Small intestine (tissue), 7 donors: Measurements from ENCODE around the gene HDAC4. TPM values are rescaled to one million over a fixed set of nuclear protein-coding genes. Genes with fewer than 3 reads are reported as not detected.
A peak's percentile ranks its signal among the peaks of the same experiment; 100 is the strongest.
"Not testable (repeated sequence)": the region's sequence is repeated elsewhere in the genome, so short reads cannot be mapped to it uniquely, and the experiment has no call there.

Experiments
- DNase-seq, 2 donors: peaks; one replicate each; pipeline versions ENCODE4 v3.0.0 to v3.0.0-alpha.2; 2013
- FAIRE-seq: peaks from 2 replicates; lab custom pipeline; 2012; peaks lifted over from hg19 to GRCh38; lab: Jason Lieb, UNC
- H3K27ac ChIP-seq, 3 donors: one replicate each; pipeline ENCODE4 v1.5.1; 2013; ENCODE audit warnings: low read length in 2 of 3, mild to moderate bottlenecking in 2 of 3, control low read depth in 1 of 3, inconsistent platforms in 1 of 3, low read depth in 1 of 3, moderate library complexity in 1 of 3
- H3K27me3 ChIP-seq, 3 donors: one replicate each; pipeline ENCODE4 v1.6.1; 2013; ENCODE audit warnings: low read length in 3 of 3, inconsistent platforms in 1 of 3; ENCODE audit not compliant: control insufficient read depth in 3 of 3, insufficient read depth in 3 of 3
- H3K36me3 ChIP-seq, 3 donors: one replicate each; pipeline ENCODE4 v1.6.1; 2013; ENCODE audit warnings: low read length in 3 of 3, inconsistent platforms in 1 of 3, low read depth in 1 of 3, mild to moderate bottlenecking in 1 of 3, moderate library complexity in 1 of 3; ENCODE audit not compliant: control insufficient read depth in 3 of 3, insufficient read depth in 2 of 3
- H3K4me1 ChIP-seq, 3 donors: one replicate each; pipeline ENCODE4 v1.6.1; 2013; ENCODE audit warnings: low read length in 2 of 3, inconsistent platforms in 1 of 3, low read depth in 1 of 3, mild to moderate bottlenecking in 1 of 3, moderate library complexity in 1 of 3; ENCODE audit not compliant: control insufficient read depth in 3 of 3, insufficient read depth in 2 of 3
- H3K4me3 ChIP-seq, 3 donors: one replicate each; pipeline ENCODE4 v1.5.1; 2013; ENCODE audit warnings: low read length in 3 of 3, control low read depth in 1 of 3, inconsistent platforms in 1 of 3, low read depth in 1 of 3, mild to moderate bottlenecking in 1 of 3, moderate library complexity in 1 of 3
- H3K9me3 ChIP-seq, 2 donors: one replicate each; pipeline ENCODE4 v1.6.1; 2013; ENCODE audit warnings: low read depth in 1 of 2, low read length in 1 of 2; ENCODE audit not compliant: control insufficient read depth in 2 of 2, insufficient read depth in 1 of 2
- WGBS, 3 donors: extraction: QIAGEN DNeasy Blood & Tissue Kit; methylation state at CpG; one replicate each; pipeline ENCODE4 v1.1.7; 2013; 5-methylcytosine and 5-hydroxymethylcytosine counted together
- polyA plus RNA-seq, 4 donors: library from polyadenylated mRNA; stranded (reverse) in 3 of 4; unstranded in 1 of 4; fragments of 200-250 nt in 3 of 4; fragments of 120-200 nt in 1 of 4; gene quantifications; one replicate each; pipeline versions ENCODE4 v1.2.1 to v1.2.3, GENCODE V29; 2013
- donor health status: healthy with polysubstance abuse.
- donor health status: control.
- donor health status: control.
- donor health status: Bipolar disorder and iron deficiency.
- donor health status: healthy.

Gene HDAC4
- polyA plus RNA-seq, 4 donors = 3.1 to 11.3 (median 5.9) TPM

- Histone ChIP-seq H3K4me1 (no peaks in the 10 kb centered on the region), H3K27ac (peak overlapping the region in 1 of 3 donors; percentile 34), H3K4me3 (no peak overlapping the region), H3K36me3 (peaks cover 8 to 64% (median 9%) of the 10 kb centered on the region in 3 donors), H3K9me3 (no peaks in the 10 kb centered on the region), H3K27me3 (no peaks in the 10 kb centered on the region)
- DNase-seq (peak; percentile 40 to 69), FAIRE-seq (no peak)
- 35 to 70% (median 54%) methylated on average over 25 to 27 of the region's 27 CpGs for WGBS, 3 donors
Measured at GRCh38 chr2:239075918-239076758, 324.7 kb downstream of the HDAC4 start.

- Histone ChIP-seq H3K36me3 (peaks cover 5 to 48% (median 8%) of the 10 kb centered on the region in 3 donors), H3K27me3 (no peaks in the 10 kb centered on the region), H3K27ac (no peak overlapping the region), H3K4me1 (no peaks in the 10 kb centered on the region), H3K9me3 (no peaks in the 10 kb centered on the region), H3K4me3 (no peak overlapping the region)
- FAIRE-seq (no peak), DNase-seq (no peak)
- 95 to 96% (median 95%) methylated on average over 18 of the region's 18 CpGs for whole genome bisulfite sequencing, 3 donors
Measured at GRCh38 chr2:239073745-239074530, 326.9 kb downstream of the HDAC4 start.

GRCh38 chr2:239073270-239073669, 327.6 kb downstream of the HDAC4 start:
- FAIRE-seq = no peak
- H3K27ac ChIP-seq = no peak overlapping the region
- 93 to 96% (median 94%) methylated on average over 12 of the region's 12 CpGs for WGBS, 3 donors
- no peak for DNase-seq
- no peaks in the 10 kb centered on the region for H3K4me1 ChIP-seq
- no peak overlapping the region for H3K4me3 ChIP-seq
- no peaks in the 10 kb centered on the region for H3K27me3 ChIP-seq
- no peaks in the 10 kb centered on the region for H3K9me3 ChIP-seq
- peaks cover 4 to 47% (median 8%) of the 10 kb centered on the region in 3 donors for H3K36me3 ChIP-seq

- no peaks in the 10 kb centered on the region for H3K27me3 ChIP-seq
- FAIRE-seq (no peak), DNase-seq (no peak)
- no peak overlapping the region for H3K27ac ChIP-seq
- no peak overlapping the region for H3K4me3 ChIP-seq
- WGBS, 3 donors = 96 to 98% (median 97%) methylated on average over 14 of the region's 14 CpGs
- H3K9me3 ChIP-seq = no peaks in the 10 kb centered on the region
- H3K4me1 ChIP-seq = no peaks in the 10 kb centered on the region
- H3K36me3 ChIP-seq = peaks cover 7 to 50% (median 8%) of the 10 kb centered on the region in 3 donors
Measured at GRCh38 chr2:239072786-239073185, 328.0 kb downstream of the HDAC4 start.

GRCh38 chr2:239070466-239070865, 330.4 kb downstream of the HDAC4 start:
- Histone ChIP-seq H3K27me3 (no peaks in the 10 kb centered on the region), H3K4me1 (no peaks in the 10 kb centered on the region), H3K9me3 (no peaks in the 10 kb centered on the region), H3K4me3 (no peak overlapping the region), H3K27ac (no peak overlapping the region), H3K36me3 (peaks cover 12 to 58% (median 14%) of the 10 kb centered on the region in 3 donors)
- DNase-seq = no peak
- WGBS, 3 donors = 91 to 94% (median 92%) methylated on average over 9 of the region's 9 CpGs
- FAIRE-seq = no peak

- not testable (repeated sequence) for H3K27me3 ChIP-seq, FAIRE-seq, H3K4me1 ChIP-seq, H3K27ac ChIP-seq, H3K9me3 ChIP-seq, H3K4me3 ChIP-seq
- peaks cover 12 to 64% (median 14%) of the 10 kb centered on the region in 3 donors for H3K36me3 ChIP-seq
- 77 to 84% (median 77%) methylated on average over 16 to 18 of the region's 18 CpGs for WGBS, 3 donors
- peak in 1 of 2 donors; percentile 4 for DNase-seq
Measured at GRCh38 chr2:239069362-239070333, 331.2 kb downstream of the HDAC4 start.

- Histone ChIP-seq H3K27ac (no peak overlapping the region), H3K4me1 (no peaks in the 10 kb centered on the region), H3K27me3 (no peaks in the 10 kb centered on the region), H3K9me3 (no peaks in the 10 kb centered on the region), H3K36me3 (peaks cover 10 to 68% (median 13%) of the 10 kb centered on the region in 3 donors), H3K4me3 (no peak overlapping the region)
- DNase-seq = no peak
- WGBS, 3 donors = 95 to 96% (median 96%) methylated on average over 21 of the region's 21 CpGs
- no peak for FAIRE-seq
Measured at GRCh38 chr2:239068411-239068810, 332.4 kb downstream of the HDAC4 start.
